Measurements from ENCODE around the gene LBR.

GRCh38 chr1:225415307-225415706 is 12.5 kb downstream of the LBR start:
- TF ChIP-seq YY1 (IDR thresholded peaks at IDR 0.05; ENCODE audit: insufficient read depth, insufficient read length) (no peak), ZNF274 (IDR thresholded peaks at IDR 0.05; ENCODE audit: low read depth, low read length) (no peak), SUZ12 (IDR thresholded peaks at IDR 0.05; ENCODE audit: extremely low read depth, insufficient read depth, insufficient read length) (no peak)

Data from NT2/D1 (cell line).